Urothelium cell line (cell line): Measurements from ENCODE around the gene PCDHGC5.
A peak's percentile ranks its signal among the peaks of the same experiment; 100 is the strongest.

Experiments used
- DNase-seq: peaks from one replicate; pipeline ENCODE4 v3.0.0; 2011; ENCODE audit warnings: low spot score, mixed read lengths
- FAIRE-seq: peaks from 2 replicates; lab custom pipeline; 2011; peaks lifted over from hg19 to GRCh38; lab: Jason Lieb, UNC

PCDHGC5 gene

DNA sequence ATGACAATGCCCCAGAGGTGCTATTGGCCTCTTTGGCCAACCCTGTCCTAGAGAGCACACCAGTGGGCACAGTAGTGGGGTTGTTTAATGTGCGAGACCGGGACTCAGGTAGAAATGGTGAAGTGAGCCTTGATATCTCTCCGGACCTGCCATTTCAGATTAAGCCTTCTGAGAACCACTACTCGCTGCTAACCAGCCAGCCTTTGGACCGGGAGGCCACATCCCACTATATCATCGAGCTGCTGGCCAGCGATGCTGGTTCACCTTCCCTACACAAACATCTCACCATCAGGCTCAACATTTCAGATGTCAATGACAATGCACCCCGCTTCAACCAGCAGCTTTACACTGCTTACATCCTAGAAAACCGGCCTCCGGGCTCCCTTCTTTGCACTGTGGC, 1.4 kb downstream of the PCDHGC5 start:
- DNase-seq (no peak), FAIRE-seq (no peak)

DNA sequence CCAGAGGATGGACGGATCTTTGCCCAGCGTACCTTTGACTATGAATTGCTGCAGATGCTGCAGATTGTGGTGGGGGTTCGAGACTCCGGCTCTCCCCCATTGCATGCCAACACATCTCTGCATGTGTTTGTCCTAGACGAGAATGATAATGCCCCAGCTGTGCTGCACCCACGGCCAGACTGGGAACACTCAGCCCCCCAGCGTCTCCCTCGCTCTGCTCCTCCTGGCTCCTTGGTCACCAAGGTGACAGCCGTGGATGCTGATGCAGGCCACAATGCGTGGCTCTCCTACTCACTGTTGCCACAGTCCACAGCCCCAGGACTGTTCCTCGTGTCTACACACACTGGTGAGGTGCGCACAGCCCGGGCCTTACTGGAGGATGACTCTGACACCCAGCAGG, 1.9 kb downstream of the PCDHGC5 start:
- no peak for FAIRE-seq
- DNase-seq: no peak

GRCh38 chr5:141491323-141492167, 2.7 kb downstream of the PCDHGC5 start:
- FAIRE-seq (no peak), DNase-seq (no peak)

GRCh38 chr5:141492168-141492885, 3.4 kb downstream of the PCDHGC5 start:
- FAIRE-seq: no peak

DNA sequence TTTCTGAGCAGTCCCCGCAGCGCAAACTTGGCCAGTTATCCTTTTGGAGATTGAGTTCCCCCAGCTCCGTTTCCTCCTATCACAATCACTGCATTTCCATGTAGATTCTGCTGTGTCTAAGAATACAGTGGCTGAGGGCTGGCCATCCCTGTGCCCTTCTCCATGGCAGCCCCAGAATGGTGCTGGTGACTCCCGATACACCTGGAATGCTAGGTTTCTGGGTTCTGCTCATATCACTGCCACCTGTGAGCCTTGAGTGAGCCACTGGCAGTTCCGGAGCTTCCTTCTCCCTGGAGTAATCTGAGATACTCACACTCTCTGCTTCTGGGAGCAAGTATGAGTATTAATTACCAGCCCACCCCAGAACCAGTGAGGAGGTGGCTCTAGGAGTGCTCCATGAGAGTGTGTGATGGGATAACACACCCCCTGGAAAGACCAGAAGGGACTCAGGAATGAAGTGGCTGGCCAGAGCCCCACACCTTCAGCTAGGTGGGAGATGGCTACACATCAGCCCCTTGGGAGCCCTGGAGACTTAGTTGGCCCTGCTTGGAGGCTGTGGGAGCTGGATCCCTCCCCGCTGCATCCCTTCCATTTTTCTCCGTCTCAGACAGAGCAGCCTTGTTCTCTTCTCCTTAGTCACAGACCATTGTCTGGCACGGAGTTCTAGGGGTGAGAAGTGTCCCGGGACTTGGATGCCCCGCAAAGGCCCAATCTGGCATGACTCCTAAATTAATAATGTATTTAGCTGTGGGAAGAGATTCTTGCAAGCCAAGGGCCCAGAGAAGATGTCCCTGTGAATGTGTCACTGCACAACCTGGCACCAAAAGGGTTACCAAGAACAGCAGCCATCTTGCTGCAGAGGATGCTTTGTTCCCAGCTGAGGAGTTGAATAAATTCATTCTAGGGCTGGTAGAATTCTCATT, 4.9 kb downstream of the PCDHGC5 start:
- no peak for FAIRE-seq

More at GRCh38 chr5:141492168-141492885, 3.4 kb downstream of the PCDHGC5 start:
- no peak for DNase-seq

DNA sequence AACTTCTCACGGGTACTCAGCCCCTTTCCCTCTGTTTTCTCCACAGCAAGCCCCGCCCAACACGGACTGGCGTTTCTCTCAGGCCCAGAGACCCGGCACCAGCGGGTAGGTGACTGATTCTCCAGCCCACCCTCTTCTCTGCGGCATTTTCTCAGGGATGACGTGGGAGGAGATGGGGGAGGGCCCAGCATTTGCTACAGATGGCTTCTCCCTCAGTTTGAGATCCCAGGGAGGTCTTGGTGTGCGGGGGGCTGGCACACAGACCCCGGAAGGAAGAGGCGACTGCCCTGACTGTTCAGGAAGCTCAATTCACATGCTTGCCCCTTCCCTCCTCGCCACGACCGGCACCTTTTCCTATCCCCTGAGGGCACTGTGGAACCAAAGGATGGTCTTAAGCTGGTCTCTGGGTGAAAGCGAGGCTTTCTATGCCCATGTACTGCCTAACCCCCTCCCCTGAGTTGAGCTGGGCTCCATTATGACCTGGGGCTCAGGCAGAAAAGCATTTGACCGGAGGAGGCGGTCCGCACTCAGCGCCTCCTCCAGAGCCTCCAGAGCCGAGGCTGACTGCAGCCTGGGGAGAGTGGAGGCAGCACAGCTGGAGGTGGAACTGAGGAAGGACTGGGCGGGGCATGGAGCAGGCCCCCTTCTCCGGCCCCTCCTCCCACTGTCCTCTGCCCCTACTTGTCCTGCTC, 6.0 kb downstream of the PCDHGC5 start:
- FAIRE-seq (no peak), DNase-seq (no peak)

More for the DNA sequence above, 4.9 kb downstream of the PCDHGC5 start:
- no peak for DNase-seq

DNA sequence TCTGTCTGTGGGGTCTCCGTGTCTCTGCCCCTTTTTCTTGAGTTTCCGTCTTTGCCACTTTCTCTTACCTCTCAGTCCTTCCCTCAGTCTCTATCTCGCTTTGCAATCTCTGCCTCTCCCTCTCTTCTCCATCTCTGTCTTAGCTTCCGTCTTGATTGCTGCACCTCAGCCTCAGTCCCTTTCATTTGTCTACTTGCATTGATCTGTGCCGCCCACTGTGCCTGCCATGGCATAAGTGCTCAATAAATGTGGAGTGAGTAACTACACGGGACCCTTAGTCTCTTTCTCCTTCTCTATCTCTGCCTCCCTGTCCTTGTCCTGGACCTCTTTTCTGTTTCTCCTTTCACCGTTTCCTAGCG, 6.6 kb downstream of the PCDHGC5 start:
- FAIRE-seq (no peak), DNase-seq (no peak)

GRCh38 chr5:141496038-141496437, 7.2 kb downstream of the PCDHGC5 start:
- DNase-seq (no peak), FAIRE-seq (no peak)

DNA sequence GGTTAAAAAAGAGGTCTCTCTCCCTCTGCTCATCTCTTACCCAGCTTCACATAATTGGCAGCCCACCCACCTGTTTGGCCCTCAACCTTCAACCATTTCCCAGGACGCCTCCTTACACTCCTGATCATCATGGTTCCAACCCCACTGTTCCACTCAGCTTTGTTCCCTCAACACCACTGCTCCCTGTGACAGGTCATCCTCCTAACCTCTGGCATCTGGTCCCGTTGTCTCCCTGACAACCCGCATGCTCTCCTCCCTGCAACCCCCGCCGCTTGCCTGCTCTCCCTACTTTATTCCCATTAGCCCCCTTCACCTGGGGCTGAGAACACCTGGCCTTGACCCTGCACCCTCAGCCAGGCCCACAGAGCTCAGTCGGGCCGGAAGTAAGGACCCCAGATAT, 12.9 kb downstream of the PCDHGC5 start:
- FAIRE-seq (no peak), DNase-seq (no peak)

- FAIRE-seq (no peak), DNase-seq (no peak)
Observed at GRCh38 chr5:141503681-141504080, 14.8 kb downstream of the PCDHGC5 start.

GRCh38 chr5:141504216-141504615, 15.3 kb downstream of the PCDHGC5 start:
- DNase-seq (no peak), FAIRE-seq (no peak)

DNA sequence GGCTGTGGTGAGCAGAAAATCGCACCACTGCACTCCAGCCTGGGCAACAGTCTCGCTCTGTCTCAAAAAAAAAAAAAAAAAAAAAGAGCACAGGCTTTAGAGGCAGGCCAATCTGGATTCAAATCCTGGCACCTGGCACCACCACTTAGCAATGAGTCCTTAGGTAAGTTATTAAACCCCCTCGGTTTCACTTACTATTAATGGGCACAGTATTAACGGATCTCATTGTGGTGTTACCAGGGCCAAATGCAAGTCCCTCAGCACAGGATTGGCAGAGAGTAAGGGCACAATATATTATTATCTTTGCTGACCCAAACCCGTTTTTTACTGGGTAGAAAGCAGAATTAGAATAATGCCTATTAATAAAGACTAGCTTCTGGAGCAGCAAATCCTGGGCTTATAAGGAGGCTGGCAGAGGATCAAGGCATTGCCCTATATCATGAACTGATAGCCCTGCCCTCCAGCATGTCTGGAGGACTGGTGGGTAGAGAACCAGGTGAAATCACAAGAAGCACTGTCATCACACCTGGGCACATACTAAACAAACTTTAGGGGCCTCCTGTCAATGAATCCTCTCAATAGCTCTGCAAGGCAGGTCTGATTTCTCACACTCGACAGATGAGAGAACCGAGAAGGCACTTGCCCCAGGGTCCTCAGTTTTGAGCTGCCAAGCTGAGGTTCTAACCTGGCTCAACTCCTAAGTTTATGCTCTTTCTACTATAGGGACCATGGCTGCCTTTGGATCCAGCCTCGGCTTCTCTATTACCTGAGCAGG, 17.7 kb downstream of the PCDHGC5 start:
- no peak for DNase-seq
- no peak for FAIRE-seq

- no peak for FAIRE-seq
Observed at GRCh38 chr5:141507387-141508091, 18.7 kb downstream of the PCDHGC5 start.

DNA sequence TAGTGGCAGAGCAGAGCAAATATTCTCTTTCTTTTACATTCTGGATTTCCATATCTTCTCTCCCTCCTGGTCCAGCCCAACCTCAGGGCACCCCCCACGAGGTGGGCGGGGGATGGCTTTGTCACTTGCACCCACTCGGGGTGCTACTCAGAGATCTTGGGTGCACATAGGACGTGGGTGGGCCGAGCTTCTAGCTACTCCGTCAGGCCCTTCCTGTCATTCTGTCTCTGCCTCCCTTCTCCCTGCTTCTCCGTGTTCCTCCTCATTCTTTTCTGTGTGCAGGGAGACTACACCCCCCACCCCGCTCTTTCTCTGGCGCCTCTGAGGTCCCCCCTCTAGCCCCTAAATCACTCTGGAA, 19.5 kb downstream of the PCDHGC5 start:
- FAIRE-seq (no peak), DNase-seq (no peak)

More at GRCh38 chr5:141507387-141508091, 18.7 kb downstream of the PCDHGC5 start:
- DNase-seq: no peak

GRCh38 chr5:141508798-141509611, 20.1 kb downstream of the PCDHGC5 start:
- peak; percentile 61 for DNase-seq
- no peak for FAIRE-seq

DNA sequence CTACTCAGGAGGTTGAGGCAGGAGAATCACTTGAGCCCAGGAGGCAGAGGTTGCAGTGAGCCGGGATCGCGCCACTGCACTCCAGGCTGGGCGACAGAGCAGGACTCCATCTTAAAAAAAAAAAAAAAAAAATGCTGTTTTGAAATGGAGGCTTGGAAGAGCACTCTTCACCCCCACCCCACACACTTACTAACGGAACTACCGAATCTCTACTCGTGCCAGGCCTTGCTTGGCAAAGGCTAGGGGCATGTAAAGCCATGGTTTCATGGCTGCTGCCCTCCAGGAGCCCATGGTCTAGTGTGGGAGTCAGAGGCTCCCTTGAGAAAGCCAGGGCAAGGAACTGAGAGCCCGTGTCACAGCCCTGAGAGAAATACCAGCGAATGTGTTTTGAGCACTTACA, 21.3 kb downstream of the PCDHGC5 start:
- FAIRE-seq: no peak
- DNase-seq: no peak

- FAIRE-seq (no peak), DNase-seq (no peak)
Observed at GRCh38 chr5:141510850-141511601, 22.1 kb downstream of the PCDHGC5 start.
